ENCODE data around the gene KLRG1. TPM values are rescaled to one million over a fixed set of nuclear protein-coding genes. Genes with fewer than 3 reads are reported as not detected.

KLRG1 gene
- polyA plus RNA-seq (2013), result 0.77 and 0.97 TPM in 2 replicates

DNA sequence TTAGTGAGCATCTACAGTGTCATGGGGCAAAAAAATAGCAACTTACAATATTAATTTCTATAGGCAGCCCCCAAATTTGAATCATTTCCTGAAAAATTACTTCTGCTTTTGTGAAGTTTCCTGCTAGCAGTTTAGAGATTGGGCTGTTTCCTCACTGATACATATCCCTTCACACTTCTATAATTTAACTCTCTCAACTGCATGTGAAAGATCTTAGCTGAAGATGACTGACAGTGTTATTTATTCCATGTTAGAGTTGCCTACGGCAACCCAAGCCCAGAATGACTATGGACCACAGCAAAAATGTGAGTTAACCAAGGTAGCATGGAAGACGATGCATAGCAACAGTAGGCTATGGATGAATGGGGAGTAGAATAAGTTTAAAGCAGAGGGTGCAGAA is at the start of gene KLRG1:
KLRG1 (plus strand) TSS at position 134 of the 400 bp plus-strand sequence; CDS start at position 224, 90 bp downstream.
- Histone ChIP-seq H3K4me2 (ENCODE audit: low read length) (no peak within 1 kb of the TSS), H2AFZ (ENCODE audit: insufficient read depth, low read length, poor library complexity) (no peak within 1 kb of the TSS), H3K18ac (ENCODE audit: low read length) (no peak within 1 kb of the TSS), H3K27ac (ENCODE audit: low read depth, low read length) (no peak within 1 kb of the TSS), H4K8ac (ENCODE audit: low read depth, low read length) (no peak within 1 kb of the TSS), H2BK5ac (ENCODE audit: low read depth, low read length, poor library complexity) (no peak within 1 kb of the TSS), H3K36me3 (ENCODE audit: control insufficient read depth in 1 of 2, insufficient read depth in 2 of 2, low read length in 2 of 2) (no peaks in the 10 kb centered on the region), H3K4me1 (ENCODE audit: control insufficient read depth in 1 of 2, insufficient read depth in 2 of 2, low read length in 2 of 2) (no peaks in the 10 kb centered on the region), H3K4me3 (ENCODE audit: low read depth, low read length) (no peak within 1 kb of the TSS), H3K23ac (ENCODE audit: low read length) (no peak within 1 kb of the TSS), H3K9me3 (ENCODE audit: insufficient read depth, low read depth, low read length) (no peaks in the 10 kb centered on the region), H2BK120ac (ENCODE audit: insufficient read depth, low read length, poor library complexity) (no peak within 1 kb of the TSS), H3K9ac (ENCODE audit: low read length) (no peak within 1 kb of the TSS), H3K14ac (ENCODE audit: low read length) (no peak within 1 kb of the TSS), H4K91ac (ENCODE audit: low read depth, low read length) (no peak within 1 kb of the TSS), H3K79me1 (ENCODE audit: low read length) (no peaks in the 10 kb centered on the region), H2BK12ac (ENCODE audit: low read length) (no peak within 1 kb of the TSS), H2AK5ac (ENCODE audit: low read length) (no peak within 1 kb of the TSS), H3K27me3 (ENCODE audit: insufficient read depth, low read length) (no peaks in the 10 kb centered on the region), H3K4ac (ENCODE audit: low read depth, low read length) (no peak within 1 kb of the TSS), H4K12ac (ENCODE audit: low read depth, low read length) (no peak within 1 kb of the TSS), H3K79me2 (ENCODE audit: control insufficient read depth, insufficient read depth, low read length, poor library complexity) (no peaks in the 10 kb centered on the region)
- no peak for DNase-seq
- no CpG with 5 or more reads among the region's 2 CpGs for WGBS (ENCODE audit: extremely low coverage, insufficient coverage, insufficient read length)

DNA sequence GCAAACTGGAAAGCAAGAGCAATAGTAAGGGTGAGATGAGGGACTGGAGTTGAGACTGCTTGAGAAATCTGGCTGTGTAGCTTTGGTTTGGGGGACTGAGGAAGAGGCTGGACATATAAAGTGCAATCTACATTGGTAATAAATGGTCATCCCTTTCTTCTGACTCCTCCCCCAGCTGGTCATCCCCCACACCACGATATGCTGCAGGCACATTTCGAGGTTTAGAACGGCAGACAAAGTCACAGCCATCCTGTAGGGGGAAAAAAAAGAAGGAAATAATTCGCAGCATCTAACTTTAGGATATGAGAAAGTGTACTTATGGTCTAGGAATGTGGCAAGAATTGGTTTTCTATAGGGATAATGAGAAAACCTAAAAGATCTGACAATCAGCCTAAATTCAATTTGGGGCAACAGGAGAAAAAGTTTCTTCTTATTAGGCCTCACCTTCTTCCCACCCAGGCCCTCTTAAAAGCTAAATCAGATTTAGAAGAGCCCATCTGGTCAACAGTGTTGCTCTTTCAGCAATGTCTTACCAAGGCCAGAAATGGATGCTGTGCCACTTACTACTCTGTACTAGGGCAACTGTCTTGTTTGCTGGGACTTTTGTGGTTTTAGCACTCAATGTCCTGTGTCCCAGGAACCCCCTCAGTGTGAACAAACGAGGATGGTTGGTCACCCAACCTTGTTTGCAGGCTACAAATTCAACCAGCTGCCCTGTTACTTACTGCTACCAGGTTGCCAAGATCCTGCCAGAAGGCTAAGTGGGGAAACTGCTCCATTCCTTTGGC is 47.5 kb upstream of the KLRG1 start:
- Histone ChIP-seq H2BK5ac (ENCODE audit: low read depth, low read length, poor library complexity) (no peak overlapping the region), H2AFZ (ENCODE audit: insufficient read depth, low read length, poor library complexity) (no peak overlapping the region), H3K18ac (ENCODE audit: low read length) (no peak overlapping the region), H3K27ac (ENCODE audit: low read depth, low read length) (no peak overlapping the region), H3K79me2 (ENCODE audit: control insufficient read depth, insufficient read depth, low read length, poor library complexity) (no peaks in the 10 kb centered on the region), H3K27me3 (ENCODE audit: insufficient read depth, low read length) (no peaks in the 10 kb centered on the region), H2AK5ac (ENCODE audit: low read length) (no peak overlapping the region), H3K4me3 (ENCODE audit: low read depth, low read length) (no peak overlapping the region), H3K4me1 (ENCODE audit: control insufficient read depth in 1 of 2, insufficient read depth in 2 of 2, low read length in 2 of 2) (no peaks in the 10 kb centered on the region), H3K9me3 (ENCODE audit: insufficient read depth, low read depth, low read length) (no peaks in the 10 kb centered on the region), H3K23ac (ENCODE audit: low read length) (no peak overlapping the region), H3K4me2 (ENCODE audit: low read length) (no peak overlapping the region), H3K79me1 (ENCODE audit: low read length) (no peaks in the 10 kb centered on the region), H4K12ac (ENCODE audit: low read depth, low read length) (no peak overlapping the region), H4K91ac (ENCODE audit: low read depth, low read length) (no peak overlapping the region), H2BK12ac (ENCODE audit: low read length) (no peak overlapping the region), H3K9ac (ENCODE audit: low read length) (no peak overlapping the region), H4K8ac (ENCODE audit: low read depth, low read length) (no peak overlapping the region), H3K36me3 (ENCODE audit: control insufficient read depth in 1 of 2, insufficient read depth in 2 of 2, low read length in 2 of 2) (peaks cover 23 to 39% of the 10 kb centered on the region in 2 experiments), H3K4ac (ENCODE audit: low read depth, low read length) (no peak overlapping the region), H3K14ac (ENCODE audit: low read length) (no peak overlapping the region), H2BK120ac (ENCODE audit: insufficient read depth, low read length, poor library complexity) (no peak overlapping the region)
- DNase-seq, result no peak
- no CpG with 5 or more reads among the region's 5 CpGs for WGBS (ENCODE audit: extremely low coverage, insufficient coverage, insufficient read length)

GRCh38 chr12:8943565-8944186 is 45.7 kb upstream of the KLRG1 start:
- H3K9me3 ChIP-seq (ENCODE audit: insufficient read depth, low read depth, low read length), result no peaks in the 10 kb centered on the region
- DNase-seq, result no peak
- no peak overlapping the region for H3K4me3 ChIP-seq (ENCODE audit: low read depth, low read length)
- H2AFZ ChIP-seq (ENCODE audit: insufficient read depth, low read length, poor library complexity), result no peak overlapping the region
- WGBS (ENCODE audit: extremely low coverage, insufficient coverage, insufficient read length), result no CpG with 5 or more reads among the region's 10 CpGs
- H4K8ac ChIP-seq (ENCODE audit: low read depth, low read length), result no peak overlapping the region
- no peak overlapping the region for H4K91ac ChIP-seq (ENCODE audit: low read depth, low read length)
- no peak overlapping the region for H3K9ac ChIP-seq (ENCODE audit: low read length)
- peaks cover 19 to 32% of the 10 kb centered on the region in 2 experiments for H3K36me3 ChIP-seq (ENCODE audit: control insufficient read depth in 1 of 2, insufficient read depth in 2 of 2, low read length in 2 of 2)
- H3K4me2 ChIP-seq (ENCODE audit: low read length), result no peak overlapping the region
- no peaks in the 10 kb centered on the region for H3K79me2 ChIP-seq (ENCODE audit: control insufficient read depth, insufficient read depth, low read length, poor library complexity)
- no peak overlapping the region for H2BK5ac ChIP-seq (ENCODE audit: low read depth, low read length, poor library complexity)
- no peak overlapping the region for H3K14ac ChIP-seq (ENCODE audit: low read length)
- H3K79me1 ChIP-seq (ENCODE audit: low read length), result no peaks in the 10 kb centered on the region
- no peaks in the 10 kb centered on the region for H3K27me3 ChIP-seq (ENCODE audit: insufficient read depth, low read length)
- no peak overlapping the region for H4K12ac ChIP-seq (ENCODE audit: low read depth, low read length)
- peaks cover 1 to 2% of the 10 kb centered on the region in 2 experiments for H3K4me1 ChIP-seq (ENCODE audit: control insufficient read depth in 1 of 2, insufficient read depth in 2 of 2, low read length in 2 of 2)
- H2BK12ac ChIP-seq (ENCODE audit: low read length), result no peak overlapping the region
- no peak overlapping the region for H3K18ac ChIP-seq (ENCODE audit: low read length)
- H3K27ac ChIP-seq (ENCODE audit: low read depth, low read length), result no peak overlapping the region
- no peak overlapping the region for H2AK5ac ChIP-seq (ENCODE audit: low read length)
- H3K4ac ChIP-seq (ENCODE audit: low read depth, low read length), result no peak overlapping the region
- H2BK120ac ChIP-seq (ENCODE audit: insufficient read depth, low read length, poor library complexity), result no peak overlapping the region
- no peak overlapping the region for H3K23ac ChIP-seq (ENCODE audit: low read length)

- peaks cover 16 to 26% of the 10 kb centered on the region in 2 experiments for H3K36me3 ChIP-seq (ENCODE audit: control insufficient read depth in 1 of 2, insufficient read depth in 2 of 2, low read length in 2 of 2)
- peaks cover 7% of the 10 kb centered on the region for H3K79me2 ChIP-seq (ENCODE audit: control insufficient read depth, insufficient read depth, low read length, poor library complexity)
- no peak overlapping the region for H4K12ac ChIP-seq (ENCODE audit: low read depth, low read length)
- H2BK12ac ChIP-seq (ENCODE audit: low read length), result no peak overlapping the region
- H3K27ac ChIP-seq (ENCODE audit: low read depth, low read length), result no peak overlapping the region
- H3K4ac ChIP-seq (ENCODE audit: low read depth, low read length), result no peak overlapping the region
- no peak for DNase-seq
- no peaks in the 10 kb centered on the region for H3K9me3 ChIP-seq (ENCODE audit: insufficient read depth, low read depth, low read length)
- no peak overlapping the region for H2AK5ac ChIP-seq (ENCODE audit: low read length)
- H4K8ac ChIP-seq (ENCODE audit: low read depth, low read length), result no peak overlapping the region
- peaks cover 2 to 4% of the 10 kb centered on the region in 2 experiments for H3K4me1 ChIP-seq (ENCODE audit: control insufficient read depth in 1 of 2, insufficient read depth in 2 of 2, low read length in 2 of 2)
- H3K27me3 ChIP-seq (ENCODE audit: insufficient read depth, low read length), result no peaks in the 10 kb centered on the region
- H2BK120ac ChIP-seq (ENCODE audit: insufficient read depth, low read length, poor library complexity), result no peak overlapping the region
- no peak overlapping the region for H2AFZ ChIP-seq (ENCODE audit: insufficient read depth, low read length, poor library complexity)
- no peak overlapping the region for H3K4me3 ChIP-seq (ENCODE audit: low read depth, low read length)
- H3K23ac ChIP-seq (ENCODE audit: low read length), result no peak overlapping the region
- no peak overlapping the region for H4K91ac ChIP-seq (ENCODE audit: low read depth, low read length)
- no CpG with 5 or more reads among the region's 1 CpG for WGBS (ENCODE audit: extremely low coverage, insufficient coverage, insufficient read length)
- no peak overlapping the region for H3K9ac ChIP-seq (ENCODE audit: low read length)
- H3K18ac ChIP-seq (ENCODE audit: low read length), result no peak overlapping the region
- H2BK5ac ChIP-seq (ENCODE audit: low read depth, low read length, poor library complexity), result no peak overlapping the region
- H3K14ac ChIP-seq (ENCODE audit: low read length), result no peak overlapping the region
- no peak overlapping the region for H3K4me2 ChIP-seq (ENCODE audit: low read length)
- peaks cover 9% of the 10 kb centered on the region for H3K79me1 ChIP-seq (ENCODE audit: low read length)
These were observed 42.6 kb upstream of the KLRG1 start for GRCh38 chr12:8946733-8947132.

Measured in trophoblast cell (in vitro differentiated cells and primary cell).